AG04450 (cell line): ENCODE measurements around the gene FOXL2NB. TPM values are rescaled to one million over a fixed set of nuclear protein-coding genes. Genes with fewer than 3 reads are reported as not detected.

Experiments
- CTCF ChIA-PET: fragments of 300-600, 350-600 bp; formaldehyde crosslinking; extraction: SDS; loops from one replicate; lab custom pipeline; 2022; ENCODE audit warnings: antibody characterized with exemption, inconsistent platforms; lab: Charles Lee
- POLR2A ChIA-PET: fragments of 350-600 bp; formaldehyde crosslinking; extraction: SDS; loops from one replicate; lab custom pipeline; 2021; ENCODE audit warnings: antibody characterized with exemption, inconsistent platforms; lab: Yijun Ruan, JAX
- DNase-seq: peaks from one replicate; pipeline ENCODE4 v3.0.0-alpha.2; 2011; ENCODE audit warnings: low read depth, low spot score
- H3K27ac ChIP-seq: one replicate; pipeline ENCODE4 v1.5.1; 2012; ENCODE audit warnings: low read depth, low read length, control low read depth
- H3K27me3 ChIP-seq: one replicate; pipeline ENCODE4 v1.6.0; 2012; ENCODE audit warnings: low read length; ENCODE audit not compliant: control insufficient read depth, insufficient read depth
- H3K4me3 ChIP-seq: 2 replicates; pipeline ENCODE4 v1.5.1; 2011; ENCODE audit warnings: mild to moderate bottlenecking, low read depth, low read length, control low read depth
- H3K9me3 ChIP-seq: 2 replicates; pipeline ENCODE4 v1.5.1; 2012; ENCODE audit warnings: low read length; ENCODE audit not compliant: control insufficient read depth, insufficient read depth
- polyA plus RNA-seq: library from polyadenylated mRNA; depleted of rRNA; stranded (reverse); fragments of >200 nt; gene quantifications from 2 replicates; pipeline ENCODE4 v1.2.3, GENCODE V29; 2011
- TF ChIP-seq, protein P1 (sequence below): IDR thresholded peaks from 2 replicates; pipeline ENCODE4 v1.5.1; 2011; ENCODE audit warnings: low read depth, low read length, control low read depth, inconsistent platforms

Gene FOXL2NB
- polyA plus RNA-seq, 1 experiment: 0.05 TPM

DNA sequence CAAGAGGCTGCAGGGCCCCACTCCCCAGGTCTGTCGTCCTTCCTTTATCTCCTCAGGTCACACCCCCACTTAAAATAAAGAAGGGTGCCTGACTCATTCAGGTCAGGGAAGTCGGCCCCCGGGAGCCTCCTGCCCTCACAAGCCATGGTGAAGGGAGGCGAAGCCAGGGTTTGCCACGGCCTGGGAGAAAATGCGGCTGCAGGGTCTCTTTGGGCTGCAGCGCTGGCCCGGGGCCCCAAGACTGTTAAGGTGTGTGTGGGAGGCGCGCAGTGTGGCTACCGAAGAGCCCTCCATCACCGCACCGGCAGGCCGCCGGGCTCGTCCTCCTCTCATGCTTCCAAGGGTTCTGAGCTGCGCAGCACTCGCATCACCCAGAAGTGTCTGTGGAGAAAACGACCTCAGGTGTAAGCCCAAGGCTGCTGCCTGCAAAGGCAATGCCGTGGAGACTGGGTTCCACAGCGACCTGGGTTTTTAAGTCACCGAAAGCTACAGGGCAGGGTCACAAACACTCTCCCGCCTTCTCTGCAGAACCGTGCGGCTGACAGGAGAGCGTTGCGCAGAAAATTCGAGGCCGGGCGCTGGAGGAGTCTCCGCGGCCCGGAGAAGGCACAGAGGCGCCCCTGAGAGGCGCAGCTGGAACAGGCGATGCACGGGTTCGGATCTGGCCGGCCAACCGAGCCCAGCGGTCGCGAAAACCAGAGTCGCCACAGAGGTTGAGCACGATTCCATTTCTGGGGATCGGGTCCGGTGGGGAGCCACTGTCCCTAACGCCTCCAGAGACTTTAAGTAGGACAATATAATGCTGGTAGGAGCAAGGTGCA is 8.8 kb upstream of the FOXL2NB start:
- H3K4me3 ChIP-seq: no peak overlapping the region
- peaks cover 9% of the 10 kb centered on the region; the same call in 1 of the 2 replicates for H3K9me3 ChIP-seq
- no peak for DNase-seq
- peaks cover 88% of the 10 kb centered on the region for H3K27me3 ChIP-seq
- TF ChIP-seq, protein P1, sequence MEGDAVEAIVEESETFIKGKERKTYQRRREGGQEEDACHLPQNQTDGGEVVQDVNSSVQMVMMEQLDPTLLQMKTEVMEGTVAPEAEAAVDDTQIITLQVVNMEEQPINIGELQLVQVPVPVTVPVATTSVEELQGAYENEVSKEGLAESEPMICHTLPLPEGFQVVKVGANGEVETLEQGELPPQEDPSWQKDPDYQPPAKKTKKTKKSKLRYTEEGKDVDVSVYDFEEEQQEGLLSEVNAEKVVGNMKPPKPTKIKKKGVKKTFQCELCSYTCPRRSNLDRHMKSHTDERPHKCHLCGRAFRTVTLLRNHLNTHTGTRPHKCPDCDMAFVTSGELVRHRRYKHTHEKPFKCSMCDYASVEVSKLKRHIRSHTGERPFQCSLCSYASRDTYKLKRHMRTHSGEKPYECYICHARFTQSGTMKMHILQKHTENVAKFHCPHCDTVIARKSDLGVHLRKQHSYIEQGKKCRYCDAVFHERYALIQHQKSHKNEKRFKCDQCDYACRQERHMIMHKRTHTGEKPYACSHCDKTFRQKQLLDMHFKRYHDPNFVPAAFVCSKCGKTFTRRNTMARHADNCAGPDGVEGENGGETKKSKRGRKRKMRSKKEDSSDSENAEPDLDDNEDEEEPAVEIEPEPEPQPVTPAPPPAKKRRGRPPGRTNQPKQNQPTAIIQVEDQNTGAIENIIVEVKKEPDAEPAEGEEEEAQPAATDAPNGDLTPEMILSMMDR: no peak
- CTCF ChIA-PET: interaction anchor here (1.1 to 1.7 kb wide), 2 partner anchors 15 to 23 kb away, joined by 4 to 6 read pairs; no protein-coding TSS in a partner anchor
- H3K27ac ChIP-seq: no peak overlapping the region
- POLR2A ChIA-PET: no interaction called here

DNA sequence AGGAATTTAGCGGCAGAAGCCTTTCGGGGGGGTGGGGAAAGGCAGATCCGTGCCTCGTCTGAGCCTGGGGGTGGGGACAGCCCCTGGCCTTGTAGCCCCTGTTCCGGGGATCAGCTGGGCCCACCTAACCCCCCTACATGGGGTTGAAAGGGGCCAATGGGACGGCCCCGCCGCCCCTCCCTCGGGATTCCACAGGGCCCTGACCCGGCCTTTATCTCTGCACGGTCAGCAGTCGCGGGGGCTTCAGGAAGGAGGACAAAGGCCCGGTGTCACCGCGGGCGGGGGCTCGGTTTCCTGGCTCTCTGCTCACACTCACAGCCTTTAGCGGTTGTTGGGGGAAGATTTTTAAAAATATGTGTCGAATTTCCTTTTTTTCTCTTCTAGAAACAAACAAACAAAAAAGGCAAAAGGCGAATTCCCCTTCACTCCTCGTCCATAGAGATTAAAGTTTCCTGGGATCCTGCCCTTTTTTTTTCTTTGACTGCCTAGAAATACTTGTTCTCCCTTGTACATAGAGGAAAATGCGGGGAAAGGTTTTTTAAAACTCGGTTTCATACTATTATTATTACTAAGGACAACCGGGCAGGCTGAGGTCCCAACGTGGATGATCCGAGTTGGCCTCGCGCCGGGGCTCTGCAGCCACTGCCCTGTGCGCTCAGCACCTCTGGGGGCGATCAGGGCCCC is 8.0 kb upstream of the FOXL2NB start:
- ChIA-PET POLR2A (interaction anchor here (0.8 kb wide), 1 partner anchor 30 kb away, joined by 7 read pairs; no protein-coding TSS in a partner anchor), CTCF (interaction anchor here (0.7 to 2.6 kb wide), 4 partner anchors 16 to 390 kb away, joined by 4 to 11 read pairs (median 6); no protein-coding TSS in a partner anchor)
- H3K9me3 ChIP-seq: peaks cover 10% of the 10 kb centered on the region; the same call in 1 of the 2 replicates
- H3K27me3 ChIP-seq: peaks cover 91% of the 10 kb centered on the region
- no peak overlapping the region for H3K27ac ChIP-seq
- TF ChIP-seq, protein P1: no peak
- DNase-seq: no peak
- no peak overlapping the region for H3K4me3 ChIP-seq

DNA sequence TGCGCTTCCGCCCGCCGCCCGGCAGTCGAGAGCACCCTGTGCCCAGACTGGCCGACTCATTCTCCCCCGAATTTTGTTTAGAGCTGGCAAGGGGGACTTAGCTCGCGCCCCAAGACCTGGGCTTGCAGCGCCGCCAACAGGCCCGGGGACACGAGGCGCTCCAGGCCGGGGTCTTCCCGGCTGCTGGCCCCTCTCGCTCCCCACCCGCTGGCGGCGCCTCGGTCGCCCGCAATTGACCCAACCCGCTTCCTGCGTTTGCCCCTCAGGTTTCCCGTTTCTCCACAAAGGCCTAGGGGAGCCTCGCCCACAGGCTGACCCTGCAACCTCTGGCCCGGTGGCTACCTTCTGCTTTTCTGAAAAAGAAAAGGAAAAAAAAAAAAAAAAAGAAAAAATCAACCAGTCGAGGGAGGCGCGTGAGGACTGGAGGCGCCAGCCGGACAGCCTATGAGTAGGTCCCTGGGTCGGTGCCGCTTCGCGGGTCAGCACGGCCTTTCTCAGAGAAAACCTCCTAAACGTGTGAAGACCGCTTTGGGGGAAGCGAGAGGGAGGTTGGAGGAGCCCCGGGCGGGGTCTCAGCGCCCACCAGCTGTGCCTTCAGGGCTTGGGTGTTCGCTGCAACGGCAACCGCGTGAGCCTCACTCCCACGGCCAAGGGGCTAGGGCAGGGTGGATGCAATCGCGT is 7.3 kb upstream of the FOXL2NB start:
- no peak overlapping the region for H3K27ac ChIP-seq
- H3K27me3 ChIP-seq: peaks cover 94% of the 10 kb centered on the region
- no peak overlapping the region for H3K4me3 ChIP-seq
- ChIA-PET CTCF (interaction anchor here (0.7 to 2.6 kb wide), 5 partner anchors 16 to 414 kb away, joined by 3 to 14 read pairs (median 11); no protein-coding TSS in a partner anchor), POLR2A (interaction anchor here (0.8 kb wide), 1 partner anchor 29 kb away, joined by 7 read pairs; no protein-coding TSS in a partner anchor)
- DNase-seq: no peak
- TF ChIP-seq, protein P1: no peak
- H3K9me3 ChIP-seq: peaks cover 12% of the 10 kb centered on the region; the same call in 1 of the 2 replicates

DNA sequence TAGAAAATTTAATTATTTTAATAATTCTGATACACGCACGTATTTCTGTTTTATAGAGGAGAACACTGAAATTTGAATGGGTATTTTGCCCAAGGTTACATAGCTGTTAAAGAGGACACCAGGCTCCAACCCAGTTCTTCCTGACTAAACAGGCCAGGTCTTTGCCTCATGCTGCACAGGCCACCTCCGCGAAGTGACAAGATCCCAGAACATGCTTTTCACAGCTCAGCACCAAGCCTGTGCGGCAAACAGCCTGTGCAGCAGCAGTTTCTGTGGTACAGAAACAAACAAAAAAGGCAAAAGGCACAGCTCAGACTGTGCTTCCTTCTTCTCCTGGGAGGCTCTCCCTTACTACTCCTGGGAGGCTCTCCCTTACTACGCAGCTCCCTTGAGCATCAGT is 6.6 kb upstream of the FOXL2NB start:
- TF ChIP-seq, protein P1: no peak
- POLR2A ChIA-PET: no interaction called here

More for the DNA sequence above, 6.6 kb upstream of the FOXL2NB start:
- H3K27ac ChIP-seq: no peak overlapping the region
- H3K4me3 ChIP-seq: no peak overlapping the region
- no peak for DNase-seq
- peaks cover 97% of the 10 kb centered on the region for H3K27me3 ChIP-seq
- CTCF ChIA-PET: interaction anchor here (0.8 to 2.6 kb wide), 8 partner anchors 17 to 413 kb away, joined by 3 to 17 read pairs (median 8); no protein-coding TSS in a partner anchor
- H3K9me3 ChIP-seq: peaks cover 18% of the 10 kb centered on the region; the same call in 1 of the 2 replicates
